ENCODE measurements around the gene TPM3. TPM values are rescaled to one million over a fixed set of nuclear protein-coding genes. Genes with fewer than 3 reads are reported as not detected.

Gene TPM3
- total RNA-seq, 1 experiment from 2014 or later: 703 TPM

Small RNAs within 50 kb of the gene (small RNA-seq; reads per million reads assigned to genes)
- gene MIR190B: not detected

Other genes with a start within 250 kb of the TPM3 start
- 15.2 and 17.6 TPM in 2 replicates for gene DENND4B, start 245.4 kb downstream of the TPM3 start, total RNA-seq (2014; rRNA removed; shearing (Covaris generic))
- gene CRTC2, start 233.5 kb downstream of the TPM3 start, total RNA-seq (2014; rRNA removed; shearing (Covaris generic)): 17.6 and 26.6 TPM in 2 replicates
- 104 and 126 TPM in 2 replicates for gene SLC39A1, start 228.6 kb downstream of the TPM3 start, total RNA-seq (2014; rRNA removed; shearing (Covaris generic))
- 9.0 and 11.2 TPM in 2 replicates for gene CREB3L4, start 224.2 kb downstream of the TPM3 start, total RNA-seq (2014; rRNA removed; shearing (Covaris generic))
- 174 and 189 TPM in 2 replicates for gene JTB, start 214.4 kb downstream of the TPM3 start, total RNA-seq (2014; rRNA removed; shearing (Covaris generic))
- 33.9 and 52.3 TPM in 2 replicates for gene RAB13, start 205.8 kb downstream of the TPM3 start, total RNA-seq (2014; rRNA removed; shearing (Covaris generic))
- gene RPS27, start 201.3 kb downstream of the TPM3 start, total RNA-seq (2014; rRNA removed; shearing (Covaris generic)): 1,691 and 2,292 TPM in 2 replicates
- gene NUP210L, start 37.0 kb downstream of the TPM3 start, total RNA-seq (2014; rRNA removed; shearing (Covaris generic)): 0.03 TPM in 1 of 2 replicates, not detected in the other
- gene CFAP141, start 14.2 kb upstream of the TPM3 start, total RNA-seq (2014; rRNA removed; shearing (Covaris generic)): not detected in 2 replicates
- 104 and 140 TPM in 2 replicates for gene UBAP2L, start 28.9 kb upstream of the TPM3 start, total RNA-seq (2014; rRNA removed; shearing (Covaris generic))
- 137 and 173 TPM in 2 replicates for gene HAX1, start 80.5 kb upstream of the TPM3 start, total RNA-seq (2014; rRNA removed; shearing (Covaris generic))
- gene AQP10, start 129.0 kb upstream of the TPM3 start, total RNA-seq (2014; rRNA removed; shearing (Covaris generic)): not detected in 2 replicates
- gene ATP8B2, start 133.4 kb upstream of the TPM3 start, total RNA-seq (2014; rRNA removed; shearing (Covaris generic)): 126 and 169 TPM in 2 replicates
- gene IL6R, start 213.2 kb upstream of the TPM3 start, total RNA-seq (2014; rRNA removed; shearing (Covaris generic)): 13.8 and 25.4 TPM in 2 replicates

All from HT1080 (cell line).